Activated effector memory CD4-positive, alpha-beta T cell treated with Interleukin-2 at 50 U/mL for 16 hours (primary cell): Measurements from ENCODE around the gene CHKB.
A peak's percentile ranks its signal among the peaks of the same experiment; 100 is the strongest.
"Not testable (repeated sequence)": the region's sequence is repeated elsewhere in the genome, so short reads cannot be mapped to it uniquely, and the experiment has no call there.

ENCODE experiments used
- DNase-seq: peaks from one replicate; pipeline ENCODE4 v3.0.0-alpha.2; 2020

Gene CHKB

GRCh38 chr22:50546326-50547262 is 36.1 kb downstream of the CHKB start:
- DNase-seq, result no peak

GRCh38 chr22:50545522-50546325 is 36.9 kb downstream of the CHKB start, which contains the start of gene KLHDC7B:
TSS of gene KLHDC7B (plus strand) at chr22:50545899. CDS start at chr22:50546244, 345 bp downstream.
- DNase-seq, result no peak

- DNase-seq, result no peak
Observed at GRCh38 chr22:50544746-50545253, 37.8 kb downstream of the CHKB start.

- peak; percentile 73 for DNase-seq
Observed at GRCh38 chr22:50544078-50544745, 38.4 kb downstream of the CHKB start.

GRCh38 chr22:50542416-50542927 is 40.2 kb downstream of the CHKB start:
- no peak for DNase-seq

GRCh38 chr22:50541667-50542026 is 41.0 kb downstream of the CHKB start:
- not testable (repeated sequence) for DNase-seq

- no peak for DNase-seq
Observed at GRCh38 chr22:50540381-50540780, 42.3 kb downstream of the CHKB start.

- no peak for DNase-seq
Observed at GRCh38 chr22:50537765-50538164, 44.9 kb downstream of the CHKB start.

- DNase-seq, result no peak
Observed at GRCh38 chr22:50536226-50536625, 46.4 kb downstream of the CHKB start.

GRCh38 chr22:50535113-50535512 is 47.5 kb downstream of the CHKB start:
- no peak for DNase-seq

- DNase-seq, result not testable (repeated sequence)
Observed at GRCh38 chr22:50533856-50534711, 48.6 kb downstream of the CHKB start.

GRCh38 chr22:50532824-50533796 is 49.5 kb downstream of the CHKB start:
- DNase-seq, result no peak

GRCh38 chr22:50531962-50532674 is 50.5 kb downstream of the CHKB start:
- DNase-seq, result no peak

GRCh38 chr22:50531546-50531961 is 51.1 kb downstream of the CHKB start:
- DNase-seq, result peak; percentile 57

- DNase-seq, result peak; percentile 68
Observed at GRCh38 chr22:50530877-50531545, 51.6 kb downstream of the CHKB start.

GRCh38 chr22:50530580-50530876 is 52.1 kb downstream of the CHKB start:
- no peak for DNase-seq

- peak; percentile 57 for DNase-seq
Observed at GRCh38 chr22:50529897-50530579, 52.6 kb downstream of the CHKB start, which contains the start of gene TYMP. TSS of gene TYMP (minus strand) at chr22:50530012. CDS start at chr22:50529709, 303 bp downstream.

- DNase-seq, result no peak
Observed at GRCh38 chr22:50529416-50529896, 53.2 kb downstream of the CHKB start.
